ENCODE results near the gene ATP6V0C.

DNA sequence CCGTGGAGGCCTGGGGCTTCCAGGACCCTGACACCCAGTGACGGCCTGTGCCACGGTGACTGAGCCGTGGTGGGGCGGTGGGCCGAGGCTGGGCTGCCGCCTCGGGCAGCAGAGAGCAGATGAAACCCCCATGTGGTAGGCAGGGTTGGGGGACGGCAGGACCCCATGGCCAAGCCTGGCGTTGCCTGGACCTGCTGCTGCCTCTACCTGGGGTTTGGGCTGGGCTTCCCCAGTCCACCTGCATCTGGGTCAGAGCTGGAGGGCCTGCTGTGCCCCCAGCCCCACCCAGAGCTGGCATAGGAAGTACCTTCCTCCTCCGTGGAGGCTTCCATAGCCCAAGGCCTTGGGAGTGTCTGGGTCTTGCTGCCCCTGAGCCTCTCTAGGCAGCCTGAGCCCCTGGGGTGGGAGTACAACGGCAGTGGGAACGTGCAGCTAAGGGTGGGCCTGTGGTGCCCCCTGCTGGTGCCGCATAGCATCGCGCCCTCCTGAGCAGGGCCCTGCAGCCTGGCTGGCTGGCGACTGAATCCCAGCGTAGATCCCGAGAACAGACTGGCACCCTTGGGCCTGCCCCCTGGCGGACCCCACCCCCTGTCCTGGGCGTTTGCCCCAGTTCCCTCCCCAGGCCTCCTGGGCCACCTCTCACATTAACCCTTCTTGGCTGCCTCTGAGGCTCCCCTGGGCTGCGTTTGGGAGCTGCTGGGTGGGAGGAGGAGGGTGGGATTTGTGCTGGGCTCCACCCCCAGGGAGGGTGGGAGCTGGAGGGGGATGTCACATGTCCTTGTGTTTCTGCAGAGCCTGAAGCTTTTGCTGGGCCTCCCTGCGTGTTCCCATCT lies 12.6 kb upstream of the ATP6V0C start:
- TF ChIP-seq, protein P1, sequence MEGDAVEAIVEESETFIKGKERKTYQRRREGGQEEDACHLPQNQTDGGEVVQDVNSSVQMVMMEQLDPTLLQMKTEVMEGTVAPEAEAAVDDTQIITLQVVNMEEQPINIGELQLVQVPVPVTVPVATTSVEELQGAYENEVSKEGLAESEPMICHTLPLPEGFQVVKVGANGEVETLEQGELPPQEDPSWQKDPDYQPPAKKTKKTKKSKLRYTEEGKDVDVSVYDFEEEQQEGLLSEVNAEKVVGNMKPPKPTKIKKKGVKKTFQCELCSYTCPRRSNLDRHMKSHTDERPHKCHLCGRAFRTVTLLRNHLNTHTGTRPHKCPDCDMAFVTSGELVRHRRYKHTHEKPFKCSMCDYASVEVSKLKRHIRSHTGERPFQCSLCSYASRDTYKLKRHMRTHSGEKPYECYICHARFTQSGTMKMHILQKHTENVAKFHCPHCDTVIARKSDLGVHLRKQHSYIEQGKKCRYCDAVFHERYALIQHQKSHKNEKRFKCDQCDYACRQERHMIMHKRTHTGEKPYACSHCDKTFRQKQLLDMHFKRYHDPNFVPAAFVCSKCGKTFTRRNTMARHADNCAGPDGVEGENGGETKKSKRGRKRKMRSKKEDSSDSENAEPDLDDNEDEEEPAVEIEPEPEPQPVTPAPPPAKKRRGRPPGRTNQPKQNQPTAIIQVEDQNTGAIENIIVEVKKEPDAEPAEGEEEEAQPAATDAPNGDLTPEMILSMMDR (IDR thresholded peaks at IDR 0.05), result peak; percentile 94 to 98 (median 98)
- TF ChIP-seq POLR2A (IDR thresholded peaks at IDR 0.05), result no peak
- peak; percentile 57 for TF ChIP-seq POLR2AphosphoS5 (IDR thresholded peaks at IDR 0.05)

Measured in prostate gland (tissue), 2 donors.